Activated T-helper 9 cell treated with anti-CD3 and anti-CD28 coated beads, Interleukin-2, amount 50 U/mL, for 16 hours (primary cell): Measurements from ENCODE around the gene RNF126.

Experiments used
- DNase-seq: peaks from one replicate; pipeline ENCODE4 v3.0.0-alpha.2; 2020; ENCODE audit warnings: low read depth

Gene RNF126

DNA sequence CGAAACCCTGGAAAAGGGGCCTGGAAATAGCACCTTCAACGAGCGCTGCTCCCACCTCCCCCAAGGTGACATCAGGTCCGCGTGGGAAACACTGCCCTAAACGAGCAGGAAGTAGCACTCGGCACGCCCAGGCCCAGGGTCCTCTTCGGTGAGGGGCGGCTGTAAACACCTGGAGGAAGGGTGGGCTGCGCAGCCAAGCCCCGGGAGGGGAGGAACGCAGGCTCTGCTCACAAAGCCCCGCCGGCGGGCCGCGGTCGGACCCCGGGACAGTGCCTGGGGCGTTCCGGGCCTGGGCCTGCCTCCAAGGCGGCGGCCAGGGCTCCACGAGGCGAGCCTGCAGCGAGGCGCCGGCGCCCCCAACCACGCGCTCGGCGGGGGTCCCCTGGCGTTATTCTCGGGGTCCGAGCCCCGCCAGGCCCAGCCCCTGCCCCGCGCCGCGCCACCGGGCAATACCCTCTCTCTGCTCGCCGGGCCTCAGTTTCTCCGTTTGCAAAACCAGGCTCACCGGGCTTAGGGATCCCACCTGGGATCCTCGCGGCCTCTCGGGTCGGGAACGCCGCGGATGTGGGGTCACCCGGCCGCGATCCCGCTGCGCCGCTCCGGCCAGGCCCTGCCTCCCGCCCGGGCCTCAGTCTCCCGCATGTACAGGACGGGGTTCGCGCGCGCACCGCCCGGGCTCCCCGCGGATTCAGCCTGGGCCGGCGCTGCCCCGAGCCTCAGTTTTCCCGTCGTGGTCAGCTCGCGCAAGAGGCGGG, 630 bp downstream of the RNF126 start:
- peak; percentile 59 for DNase-seq

DNA sequence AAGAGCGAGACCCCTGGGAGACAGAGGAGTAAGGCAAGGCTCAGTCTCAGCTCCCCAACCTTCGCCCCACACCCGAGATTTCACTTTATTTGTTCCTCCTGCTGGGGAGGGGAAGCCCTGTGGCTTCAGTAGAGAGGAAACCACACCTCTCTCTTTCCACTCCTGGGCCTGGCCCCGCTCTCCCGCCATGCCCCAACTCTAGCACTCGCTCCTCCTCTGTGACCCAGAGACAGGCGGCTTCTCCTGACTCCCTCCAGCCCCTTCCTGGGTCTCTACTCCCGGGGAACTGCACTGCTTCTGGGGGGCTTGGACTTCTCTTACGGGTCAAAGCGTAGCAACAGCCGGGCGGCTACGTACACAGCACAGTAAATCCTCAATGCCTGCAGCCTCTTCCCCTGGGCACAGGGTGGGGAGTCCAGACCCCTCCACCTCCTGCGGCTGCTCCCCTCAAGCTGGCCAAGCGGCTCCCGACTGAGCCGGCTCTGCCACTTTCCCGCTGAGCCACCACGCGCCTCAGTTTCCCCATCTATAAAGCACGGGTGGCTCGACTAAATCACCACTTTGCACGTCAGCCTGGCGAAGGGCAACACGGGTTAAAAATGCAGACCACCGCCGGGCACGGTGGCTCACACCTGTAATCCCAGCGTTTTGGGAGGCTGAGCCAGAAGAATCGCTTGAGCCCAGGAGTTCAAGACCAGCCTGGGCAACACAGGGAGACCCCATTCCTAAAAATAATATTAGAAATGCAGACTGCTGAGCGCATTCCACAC, 1.4 kb downstream of the RNF126 start:
- peak; percentile 41 for DNase-seq

GRCh38 chr19:660793-661426, 2.1 kb downstream of the RNF126 start:
- no peak for DNase-seq

- no peak for DNase-seq
Observed at GRCh38 chr19:658916-659839, 3.8 kb downstream of the RNF126 start.

DNA sequence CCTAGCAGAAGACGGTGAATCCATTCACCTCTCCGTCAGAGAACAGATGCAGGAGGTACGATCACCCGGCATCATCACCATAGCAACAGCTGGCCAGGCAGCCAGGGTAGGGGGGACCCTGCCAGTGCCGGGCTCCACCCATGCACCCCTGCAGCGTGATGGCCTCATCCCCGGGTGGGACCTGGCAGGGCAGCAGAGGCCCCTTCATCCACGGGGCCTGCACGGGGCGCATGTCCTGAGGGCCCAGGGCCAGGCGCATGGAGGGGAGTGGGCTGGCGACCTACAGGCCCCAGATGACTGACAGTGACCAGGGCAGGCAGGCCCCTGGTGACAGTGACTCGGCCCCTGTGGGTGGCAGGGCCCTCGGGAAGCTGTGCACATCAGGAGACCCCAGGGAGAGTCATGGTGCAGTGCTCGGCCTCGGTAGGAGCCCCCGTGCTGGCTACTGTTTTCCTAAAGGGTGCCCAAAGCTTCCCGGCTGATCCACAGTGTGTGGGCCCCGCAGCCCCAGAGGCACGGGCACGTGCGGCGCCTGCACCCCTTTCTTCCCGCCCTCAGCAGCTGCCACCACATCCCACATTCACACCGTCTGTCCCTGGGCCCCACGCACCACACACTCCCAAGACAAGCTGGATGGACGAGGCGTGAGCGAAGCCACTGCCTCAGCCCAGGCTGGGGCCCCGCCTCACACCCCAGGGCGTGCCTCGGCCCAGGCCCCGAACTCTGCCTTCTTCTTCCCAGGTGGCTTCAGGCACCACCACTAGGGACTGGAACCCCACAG, 4.8 kb downstream of the RNF126 start:
- DNase-seq, result no peak

GRCh38 chr19:657611-658010, 5.4 kb downstream of the RNF126 start:
- DNase-seq, result no peak

GRCh38 chr19:656751-657559, 6.1 kb downstream of the RNF126 start:
- DNase-seq, result no peak

DNA sequence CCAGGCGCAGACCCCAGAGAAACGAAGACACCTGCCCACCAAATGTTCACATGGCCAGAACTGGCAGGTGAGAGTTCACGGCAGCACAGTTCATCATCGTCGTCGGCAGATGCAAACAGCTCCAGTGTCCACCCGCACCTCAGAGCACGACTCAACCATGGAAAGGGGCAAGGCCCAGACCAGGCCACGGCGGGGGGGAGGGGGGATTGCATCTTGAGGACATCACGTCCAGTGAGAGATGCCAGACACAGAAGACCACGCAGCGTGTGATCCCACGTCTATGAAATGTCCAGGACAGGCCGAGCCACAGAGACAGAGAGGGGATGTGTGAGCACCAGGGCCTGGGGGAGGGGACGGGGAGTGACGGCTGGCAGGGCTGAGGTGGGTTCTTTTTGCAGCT, 7.3 kb downstream of the RNF126 start:
- no peak for DNase-seq

DNA sequence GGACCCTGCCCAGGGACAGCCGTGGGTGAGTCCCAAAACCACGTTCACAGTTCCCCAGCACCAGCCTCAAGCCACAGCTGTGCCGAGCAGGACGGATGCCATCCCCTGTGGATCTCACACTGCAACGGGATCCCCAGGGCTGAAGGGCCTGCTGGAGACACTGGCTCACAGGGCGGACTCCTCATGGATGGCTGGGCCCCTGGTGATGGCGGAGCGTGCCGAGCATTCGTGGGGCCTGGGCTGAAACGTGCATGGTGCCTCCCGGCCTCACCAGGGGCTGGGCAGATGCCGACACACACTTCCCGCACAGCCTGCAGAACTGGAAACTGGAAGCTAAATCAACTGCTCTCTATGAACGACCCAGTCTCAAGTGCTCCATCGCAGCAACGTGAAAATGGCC, 9.6 kb downstream of the RNF126 start:
- no peak for DNase-seq

DNA sequence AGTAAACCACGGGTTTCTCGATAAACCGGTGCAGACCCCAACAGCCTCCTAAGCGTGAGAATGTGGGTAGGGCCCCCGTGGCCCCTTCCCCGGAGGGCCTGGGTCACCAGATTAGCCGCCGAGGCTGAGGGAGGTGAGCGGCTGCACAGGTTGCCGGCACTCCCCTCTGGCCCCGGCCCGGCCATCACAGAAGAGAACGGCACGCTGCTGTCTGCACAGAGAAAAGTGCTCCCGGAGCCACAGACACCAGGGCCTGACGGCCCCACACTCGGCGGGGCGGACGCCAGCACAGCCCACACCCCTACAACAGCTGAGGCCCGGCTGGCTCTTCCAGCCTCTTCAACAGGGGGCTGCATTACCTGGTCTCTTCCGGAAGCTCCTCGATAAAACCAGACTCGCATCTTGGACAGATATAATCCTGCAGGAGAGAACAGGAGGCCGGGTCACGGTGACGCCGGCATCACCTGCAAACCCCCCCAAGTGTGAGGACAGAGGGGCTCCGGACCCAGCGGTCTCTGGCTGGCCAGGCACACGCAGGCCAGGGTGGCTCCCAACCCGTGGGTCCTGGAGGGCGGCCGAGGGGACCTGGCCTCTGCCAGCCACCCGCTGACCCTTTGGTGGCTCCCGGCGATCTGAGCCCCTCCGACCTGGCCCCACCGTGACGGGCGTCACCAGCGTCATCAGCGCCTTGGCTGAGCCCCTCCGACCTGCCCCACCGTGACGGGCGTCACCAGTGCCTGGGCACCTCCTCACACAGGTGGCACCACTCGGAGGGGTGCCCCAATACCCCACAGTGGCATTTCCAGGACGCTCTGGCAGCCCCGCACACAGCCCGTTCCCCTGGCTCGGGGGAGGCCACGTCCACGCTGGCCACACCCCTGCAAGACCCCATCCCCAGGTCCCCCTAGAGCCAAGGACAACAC, 10.3 kb downstream of the RNF126 start:
- DNase-seq, result no peak

- DNase-seq, result no peak
Observed at GRCh38 chr19:651991-652390, 11.0 kb downstream of the RNF126 start.

- DNase-seq, result no peak
Observed at GRCh38 chr19:651114-651818, 11.7 kb downstream of the RNF126 start.

DNA sequence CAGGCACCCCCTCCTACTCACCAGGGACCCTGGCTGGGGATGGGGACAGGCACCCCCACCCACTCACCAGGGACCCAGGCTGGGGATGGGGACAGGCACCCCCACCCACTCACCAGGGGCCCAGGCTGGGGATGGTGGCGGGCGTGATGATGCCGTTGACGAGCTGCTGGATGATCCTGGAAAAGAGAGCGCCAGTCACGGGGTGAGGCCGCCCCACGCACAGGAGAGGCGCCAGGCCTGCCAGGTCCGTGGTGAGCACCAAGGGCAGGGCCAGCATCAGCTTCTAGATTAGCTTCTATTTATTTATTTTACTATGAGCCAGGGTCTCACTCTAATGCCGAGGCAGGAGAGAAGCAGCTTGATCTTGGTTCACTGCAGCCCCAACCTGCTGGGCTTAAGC, 12.9 kb downstream of the RNF126 start:
- DNase-seq, result no peak

DNA sequence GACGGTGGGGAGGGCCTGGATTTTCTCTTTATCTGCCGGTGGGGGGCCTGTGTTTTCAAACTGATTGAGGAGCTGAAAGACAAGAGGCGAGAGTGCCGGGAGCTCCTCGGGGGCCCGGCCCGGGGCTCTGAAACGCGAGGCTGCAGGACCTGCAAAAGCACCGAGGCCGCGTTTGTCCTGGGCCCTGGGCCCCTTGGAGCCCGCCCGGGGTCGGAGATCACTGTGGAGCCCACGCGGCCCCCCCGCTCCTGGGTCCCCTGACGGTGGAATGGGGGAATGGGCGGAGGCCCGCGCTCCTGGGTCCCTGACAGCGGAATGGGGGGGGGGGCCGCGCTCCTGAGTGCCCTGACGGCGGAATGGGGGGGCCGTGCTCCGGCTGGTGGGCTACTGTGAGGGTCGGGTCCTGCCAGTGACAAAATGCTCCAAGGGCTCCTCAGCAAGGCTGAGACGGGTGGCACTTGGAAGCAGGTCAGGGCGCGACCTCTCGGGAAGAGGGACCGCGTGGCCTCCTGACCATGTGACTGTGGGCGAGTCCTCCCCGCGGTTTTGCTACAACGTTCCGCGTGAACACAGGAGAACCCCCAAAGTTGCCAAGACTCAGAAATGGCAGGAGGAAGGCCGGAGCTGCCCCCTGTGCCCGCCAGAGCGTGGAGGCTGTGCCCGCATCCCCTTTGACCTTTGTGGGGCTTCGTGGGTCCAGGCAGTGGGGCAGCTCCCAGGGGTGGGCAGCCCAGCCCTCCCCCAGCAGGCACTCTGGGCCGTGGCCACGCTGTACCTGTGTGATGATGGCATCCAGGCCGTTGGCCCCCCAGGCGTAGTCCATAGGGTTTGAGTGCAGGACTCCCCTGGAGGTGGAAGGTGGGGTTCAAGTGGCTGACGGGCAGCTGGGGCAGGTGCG, 13.9 kb downstream of the RNF126 start:
- DNase-seq, result no peak

DNA sequence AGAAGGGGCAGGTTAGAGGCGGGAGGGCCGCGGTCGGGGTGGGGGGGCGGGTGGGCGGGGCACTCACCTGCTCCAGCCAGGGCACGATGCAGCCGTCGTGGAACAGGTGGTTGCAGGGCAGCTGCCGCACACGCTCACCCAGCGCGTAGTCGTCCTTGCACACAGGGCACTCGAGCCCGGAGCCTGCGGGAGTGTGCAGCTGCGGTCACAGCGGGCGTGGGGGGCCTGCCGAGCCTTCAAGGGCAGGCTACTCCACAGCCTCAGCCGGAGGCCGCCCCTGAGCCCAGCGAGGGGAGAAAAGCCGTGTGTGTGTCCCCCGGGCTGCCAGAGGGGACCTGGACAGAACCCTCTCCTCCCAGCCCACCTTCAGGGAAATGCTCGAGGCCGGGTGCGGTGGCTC, 14.7 kb downstream of the RNF126 start:
- no peak for DNase-seq

- DNase-seq, result no peak
Observed at GRCh38 chr19:647566-648284, 15.3 kb downstream of the RNF126 start.
